GM23338 (cell line): ENCODE measurements around the gene NLK. TPM values are rescaled to one million over a fixed set of nuclear protein-coding genes. Genes with fewer than 3 reads are reported as not detected.

ENCODE experiments used
- ATAC-seq: fragments of 200-7000 bp; cut with Tn5 transposase; 3 replicates; pipeline ENCODE4 v1.9.1; 2020
- DNase-seq: peaks from one replicate; pipeline ENCODE4 v3.0.0-alpha.2; 2015; ENCODE audit warnings: low spot score
- H2AFZ ChIP-seq: fragments of 200-600 bp; sonication (generic); 2 replicates; pipeline ENCODE4 v1.8.0; 2016; ENCODE audit warnings: antibody characterized with exemption, mild to moderate bottlenecking, moderate library complexity
- H3F3A ChIP-seq: fragments of 200-600 bp; sonication (generic); replicated peaks from 2 replicates; pipeline ENCODE4 v1.8.0; 2017; ENCODE audit warnings: antibody characterized with exemption, mixed run types, low read depth
- H3K27ac ChIP-seq: fragments of 200-600 bp; sonication (generic); 2 replicates; pipeline ENCODE4 v1.6.1; 2016; ENCODE audit warnings: low read depth
- H3K27me3 ChIP-seq: fragments of 200-600 bp; sonication (generic); 2 replicates; pipeline ENCODE4 v1.8.0; 2016; ENCODE audit warnings: mild to moderate bottlenecking, mixed run types, moderate library complexity; ENCODE audit not compliant: insufficient read depth
- H3K36me3 ChIP-seq: fragments of 200-600 bp; sonication (generic); 2 replicates; pipeline ENCODE4 v1.8.0; 2016; ENCODE audit warnings: mild to moderate bottlenecking; ENCODE audit not compliant: insufficient read depth
- H3K4me1 ChIP-seq: fragments of 200-600 bp; sonication (generic); 2 replicates; pipeline ENCODE4 v1.8.0; 2016; ENCODE audit warnings: mild to moderate bottlenecking, moderate library complexity; ENCODE audit not compliant: insufficient read depth
- H3K4me2 ChIP-seq: fragments of 200-600 bp; sonication (generic); 2 replicates; pipeline ENCODE4 v1.7.1; 2017; ENCODE audit warnings: mixed run types
- H3K4me3 ChIP-seq: fragments of 200-600 bp; sonication (generic); 2 replicates; pipeline ENCODE4 v1.6.1; 2016; ENCODE audit warnings: mixed run types
- H3K79me2 ChIP-seq: fragments of 200-600 bp; sonication (generic); replicated peaks from 2 replicates; pipeline ENCODE4 v1.8.0; 2017; ENCODE audit warnings: mild to moderate bottlenecking; ENCODE audit not compliant: insufficient read depth
- H3K9me2 ChIP-seq: fragments of 200-600 bp; sonication (generic); 2 replicates; pipeline ENCODE4 v1.8.0; 2017; ENCODE audit not compliant: insufficient read depth
- H4K20me1 ChIP-seq: fragments of 200-600 bp; sonication (generic); replicated peaks from 2 replicates; pipeline ENCODE4 v1.8.0; 2017; ENCODE audit warnings: mild to moderate bottlenecking; ENCODE audit not compliant: insufficient read depth
- H3K27ac Mint-ChIP-seq: 2 replicates; pipeline ENCODE4 v1.8.0; 2020; ENCODE audit warnings: inconsistent platforms, mild to moderate bottlenecking, moderate library complexity, mixed read lengths
- H3K27me3 Mint-ChIP-seq: 3 replicates; pipeline ENCODE4 v1.8.0; 2022; ENCODE audit warnings: low read depth, mild to moderate bottlenecking, moderate library complexity, mixed read lengths, inconsistent platforms; ENCODE audit not compliant: insufficient read depth, poor library complexity
- H3K36me3 Mint-ChIP-seq: 3 replicates; pipeline ENCODE4 v1.8.0; 2021; ENCODE audit warnings: low read depth, mild to moderate bottlenecking, inconsistent platforms, moderate library complexity, mixed read lengths
- H3K4me1 Mint-ChIP-seq: 3 replicates; pipeline ENCODE4 v1.8.0; 2020; ENCODE audit warnings: mild to moderate bottlenecking, inconsistent platforms, mixed read lengths
- H3K4me3 Mint-ChIP-seq: 3 replicates; pipeline ENCODE4 v1.8.0; 2021; ENCODE audit warnings: moderate library complexity, mild to moderate bottlenecking, inconsistent platforms, mixed read lengths
- H3K9me3 Mint-ChIP-seq: 3 replicates; pipeline ENCODE4 v1.8.0; 2020; ENCODE audit warnings: moderate library complexity, mild to moderate bottlenecking, inconsistent platforms, mixed read lengths
- EZH2 ChIP-seq: fragments of 200-600 bp; sonication (generic); IDR thresholded peaks from one replicate; pipeline ENCODE4 v1.8.0; 2017; ENCODE audit warnings: antibody characterized with exemption, mild to moderate bottlenecking, low read depth; ENCODE audit not compliant: unreplicated experiment
- JUNB ChIP-seq: IDR thresholded peaks from one replicate; pipeline ENCODE4 v1.6.1; 2016; ENCODE audit warnings: antibody characterized with exemption; ENCODE audit not compliant: unreplicated experiment
- NANOG ChIP-seq: IDR thresholded peaks from 2 replicates; pipeline ENCODE4 v1.6.1; 2016; ENCODE audit warnings: antibody characterized with exemption, borderline replicate concordance
- POLR2AphosphoS5 ChIP-seq: IDR thresholded peaks from 2 replicates; pipeline ENCODE4 v1.6.1; 2016; ENCODE audit warnings: antibody characterized with exemption, low read depth
- STAT1 ChIP-seq: IDR thresholded peaks from one replicate; pipeline ENCODE4 v1.6.1; 2016; ENCODE audit warnings: antibody characterized with exemption; ENCODE audit not compliant: unreplicated experiment
- ZNF114 ChIP-seq: fragments of 250-450 bp; sonication (Bioruptor Pico); IDR thresholded peaks from 2 replicates; pipeline ENCODE4 v1.5.0; 2020; ENCODE audit warnings: mild to moderate bottlenecking, moderate library complexity
- polyA plus RNA-seq: library from polyadenylated mRNA; unstranded; fragments of >200 nt; fragmentation: Nextera tagmentation; extraction: Ambion mirVana; gene quantifications from 2 replicates; pipeline ENCODE4 v1.2.1, GENCODE V29; 2016
- total RNA-seq: library from RNA; depleted of rRNA; stranded (reverse); fragments of >200 nt; shearing (Covaris generic); gene quantifications from 2 replicates; pipeline ENCODE4 v1.2.3, GENCODE V29; 2014
- TF ChIP-seq, protein P1 (sequence below): fragments of 250-450 bp; sonication (Bioruptor Pico); IDR thresholded peaks from 2 replicates; pipeline ENCODE4 v1.5.0; 2020; ENCODE audit warnings: mild to moderate bottlenecking, moderate library complexity
- TF ChIP-seq, protein P2 (sequence below), 2 experiments: fragments of 200-600 bp in 1 of 2; sonication (generic) in 1 of 2; conservative IDR thresholded peaks; 2 replicates each; pipeline versions ENCODE4 v1.5.1 to v1.6.1; 2016 to 2017; ENCODE audit warnings: antibody characterized with exemption in 2 of 2, low read depth in 2 of 2, mild to moderate bottlenecking in 2 of 2, moderate library complexity in 1 of 2
- TF ChIP-seq, protein P3 (sequence below): IDR thresholded peaks from one replicate; pipeline ENCODE4 v1.6.1; 2018; ENCODE audit warnings: antibody characterized with exemption; ENCODE audit not compliant: unreplicated experiment

Gene NLK
- total and polyA plus RNA-seq, 2 experiments from 2014 or later = 34.7 to 78.5 TPM

DNA sequence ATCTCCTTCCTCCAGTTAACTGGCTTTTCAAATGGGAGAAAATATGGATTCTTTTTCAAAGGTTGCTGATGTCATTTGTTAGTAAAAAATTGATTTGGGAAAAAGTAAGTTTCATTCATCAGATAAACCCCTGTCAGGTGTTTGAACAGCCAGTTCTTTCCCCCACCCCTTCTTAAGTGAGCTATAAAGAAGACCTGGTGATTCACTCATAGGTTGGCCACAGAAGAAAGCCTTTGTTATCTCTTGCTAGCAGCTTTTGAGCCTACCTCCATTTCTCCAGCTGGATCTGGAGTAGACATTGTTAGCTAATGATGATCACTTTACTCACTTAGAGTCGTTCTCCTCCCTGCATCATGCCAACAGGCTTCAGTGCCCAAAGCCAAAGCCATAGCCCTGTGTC, 63.0 kb downstream of the NLK start (continued):
- TF ChIP-seq, protein P1, sequence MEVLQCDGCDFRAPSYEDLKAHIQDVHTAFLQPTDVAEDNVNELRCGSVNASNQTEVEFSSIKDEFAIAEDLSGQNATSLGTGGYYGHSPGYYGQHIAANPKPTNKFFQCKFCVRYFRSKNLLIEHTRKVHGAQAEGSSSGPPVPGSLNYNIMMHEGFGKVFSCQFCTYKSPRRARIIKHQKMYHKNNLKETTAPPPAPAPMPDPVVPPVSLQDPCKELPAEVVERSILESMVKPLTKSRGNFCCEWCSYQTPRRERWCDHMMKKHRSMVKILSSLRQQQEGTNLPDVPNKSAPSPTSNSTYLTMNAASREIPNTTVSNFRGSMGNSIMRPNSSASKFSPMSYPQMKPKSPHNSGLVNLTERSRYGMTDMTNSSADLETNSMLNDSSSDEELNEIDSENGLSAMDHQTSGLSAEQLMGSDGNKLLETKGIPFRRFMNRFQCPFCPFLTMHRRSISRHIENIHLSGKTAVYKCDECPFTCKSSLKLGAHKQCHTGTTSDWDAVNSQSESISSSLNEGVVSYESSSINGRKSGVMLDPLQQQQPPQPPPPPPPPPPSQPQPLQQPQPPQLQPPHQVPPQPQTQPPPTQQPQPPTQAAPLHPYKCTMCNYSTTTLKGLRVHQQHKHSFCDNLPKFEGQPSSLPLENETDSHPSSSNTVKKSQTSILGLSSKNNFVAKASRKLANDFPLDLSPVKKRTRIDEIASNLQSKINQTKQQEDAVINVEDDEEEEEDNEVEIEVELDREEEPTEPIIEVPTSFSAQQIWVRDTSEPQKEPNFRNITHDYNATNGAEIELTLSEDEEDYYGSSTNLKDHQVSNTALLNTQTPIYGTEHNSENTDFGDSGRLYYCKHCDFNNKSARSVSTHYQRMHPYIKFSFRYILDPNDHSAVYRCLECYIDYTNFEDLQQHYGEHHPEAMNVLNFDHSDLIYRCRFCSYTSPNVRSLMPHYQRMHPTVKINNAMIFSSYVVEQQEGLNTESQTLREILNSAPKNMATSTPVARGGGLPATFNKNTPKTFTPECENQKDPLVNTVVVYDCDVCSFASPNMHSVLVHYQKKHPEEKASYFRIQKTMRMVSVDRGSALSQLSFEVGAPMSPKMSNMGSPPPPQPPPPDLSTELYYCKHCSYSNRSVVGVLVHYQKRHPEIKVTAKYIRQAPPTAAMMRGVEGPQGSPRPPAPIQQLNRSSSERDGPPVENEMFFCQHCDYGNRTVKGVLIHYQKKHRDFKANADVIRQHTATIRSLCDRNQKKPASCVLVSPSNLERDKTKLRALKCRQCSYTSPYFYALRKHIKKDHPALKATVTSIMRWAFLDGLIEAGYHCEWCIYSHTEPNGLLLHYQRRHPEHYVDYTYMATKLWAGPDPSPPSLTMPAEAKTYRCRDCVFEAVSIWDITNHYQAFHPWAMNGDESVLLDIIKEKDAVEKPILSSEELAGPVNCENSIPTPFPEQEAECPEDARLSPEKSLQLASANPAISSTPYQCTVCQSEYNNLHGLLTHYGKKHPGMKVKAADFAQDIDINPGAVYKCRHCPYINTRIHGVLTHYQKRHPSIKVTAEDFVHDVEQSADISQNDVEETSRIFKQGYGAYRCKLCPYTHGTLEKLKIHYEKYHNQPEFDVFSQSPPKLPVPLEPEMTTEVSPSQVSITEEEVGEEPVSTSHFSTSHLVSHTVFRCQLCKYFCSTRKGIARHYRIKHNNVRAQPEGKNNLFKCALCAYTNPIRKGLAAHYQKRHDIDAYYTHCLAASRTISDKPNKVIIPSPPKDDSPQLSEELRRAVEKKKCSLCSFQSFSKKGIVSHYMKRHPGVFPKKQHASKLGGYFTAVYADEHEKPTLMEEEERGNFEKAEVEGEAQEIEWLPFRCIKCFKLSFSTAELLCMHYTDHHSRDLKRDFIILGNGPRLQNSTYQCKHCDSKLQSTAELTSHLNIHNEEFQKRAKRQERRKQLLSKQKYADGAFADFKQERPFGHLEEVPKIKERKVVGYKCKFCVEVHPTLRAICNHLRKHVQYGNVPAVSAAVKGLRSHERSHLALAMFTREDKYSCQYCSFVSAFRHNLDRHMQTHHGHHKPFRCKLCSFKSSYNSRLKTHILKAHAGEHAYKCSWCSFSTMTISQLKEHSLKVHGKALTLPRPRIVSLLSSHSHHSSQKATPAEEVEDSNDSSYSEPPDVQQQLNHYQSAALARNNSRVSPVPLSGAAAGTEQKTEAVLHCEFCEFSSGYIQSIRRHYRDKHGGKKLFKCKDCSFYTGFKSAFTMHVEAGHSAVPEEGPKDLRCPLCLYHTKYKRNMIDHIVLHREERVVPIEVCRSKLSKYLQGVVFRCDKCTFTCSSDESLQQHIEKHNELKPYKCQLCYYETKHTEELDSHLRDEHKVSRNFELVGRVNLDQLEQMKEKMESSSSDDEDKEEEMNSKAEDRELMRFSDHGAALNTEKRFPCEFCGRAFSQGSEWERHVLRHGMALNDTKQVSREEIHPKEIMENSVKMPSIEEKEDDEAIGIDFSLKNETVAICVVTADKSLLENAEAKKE = no peak
- TF ChIP-seq, protein P2, sequence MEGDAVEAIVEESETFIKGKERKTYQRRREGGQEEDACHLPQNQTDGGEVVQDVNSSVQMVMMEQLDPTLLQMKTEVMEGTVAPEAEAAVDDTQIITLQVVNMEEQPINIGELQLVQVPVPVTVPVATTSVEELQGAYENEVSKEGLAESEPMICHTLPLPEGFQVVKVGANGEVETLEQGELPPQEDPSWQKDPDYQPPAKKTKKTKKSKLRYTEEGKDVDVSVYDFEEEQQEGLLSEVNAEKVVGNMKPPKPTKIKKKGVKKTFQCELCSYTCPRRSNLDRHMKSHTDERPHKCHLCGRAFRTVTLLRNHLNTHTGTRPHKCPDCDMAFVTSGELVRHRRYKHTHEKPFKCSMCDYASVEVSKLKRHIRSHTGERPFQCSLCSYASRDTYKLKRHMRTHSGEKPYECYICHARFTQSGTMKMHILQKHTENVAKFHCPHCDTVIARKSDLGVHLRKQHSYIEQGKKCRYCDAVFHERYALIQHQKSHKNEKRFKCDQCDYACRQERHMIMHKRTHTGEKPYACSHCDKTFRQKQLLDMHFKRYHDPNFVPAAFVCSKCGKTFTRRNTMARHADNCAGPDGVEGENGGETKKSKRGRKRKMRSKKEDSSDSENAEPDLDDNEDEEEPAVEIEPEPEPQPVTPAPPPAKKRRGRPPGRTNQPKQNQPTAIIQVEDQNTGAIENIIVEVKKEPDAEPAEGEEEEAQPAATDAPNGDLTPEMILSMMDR (conservative IDR thresholded peaks at IDR 0.05; ENCODE audit: low read depth in 2 of 2) = no peak

DNA sequence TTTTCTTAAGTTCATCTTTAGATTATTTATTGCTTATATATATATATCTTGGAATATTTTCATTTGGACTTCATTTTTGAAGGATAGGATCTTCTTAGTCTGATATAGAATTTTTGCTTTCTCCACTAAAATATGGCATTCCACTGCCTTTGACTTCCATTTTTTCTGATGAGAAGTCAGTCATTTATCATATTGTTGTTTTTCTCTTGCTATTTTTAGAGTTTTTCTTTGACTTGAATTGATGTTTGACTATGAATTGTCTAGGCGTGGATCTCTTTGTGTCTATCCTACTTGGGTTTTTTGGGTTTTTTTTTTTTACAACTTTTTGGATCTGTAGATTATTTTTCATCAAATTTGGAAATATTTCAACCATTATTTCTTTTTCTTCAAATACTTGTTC, 67.7 kb downstream of the NLK start:
- no peak overlapping the region for H3K27ac Mint-ChIP-seq
- H3K9me3 Mint-ChIP-seq = no peaks in the 10 kb centered on the region
- H3K79me2 ChIP-seq = peaks cover 92% of the 10 kb centered on the region
- no peak overlapping the region for H3K4me3 Mint-ChIP-seq
- no peak overlapping the region for H3K27ac ChIP-seq
- H3F3A ChIP-seq = no peaks in the 10 kb centered on the region
- peaks cover 4% of the 10 kb centered on the region for H3K27me3 Mint-ChIP-seq
- H3K4me3 ChIP-seq = no peak overlapping the region
- no peak overlapping the region for H3K4me2 ChIP-seq
- peaks cover 44% of the 10 kb centered on the region for H3K4me1 Mint-ChIP-seq
- DNase-seq = no peak
- H4K20me1 ChIP-seq = peaks cover 14% of the 10 kb centered on the region; the same call in 1 of the 2 replicates
- H3K9me2 ChIP-seq = no peaks in the 10 kb centered on the region
- H3K4me1 ChIP-seq = peaks cover 39% of the 10 kb centered on the region
- TF ChIP-seq NANOG = no peak
- TF ChIP-seq, protein P3, sequence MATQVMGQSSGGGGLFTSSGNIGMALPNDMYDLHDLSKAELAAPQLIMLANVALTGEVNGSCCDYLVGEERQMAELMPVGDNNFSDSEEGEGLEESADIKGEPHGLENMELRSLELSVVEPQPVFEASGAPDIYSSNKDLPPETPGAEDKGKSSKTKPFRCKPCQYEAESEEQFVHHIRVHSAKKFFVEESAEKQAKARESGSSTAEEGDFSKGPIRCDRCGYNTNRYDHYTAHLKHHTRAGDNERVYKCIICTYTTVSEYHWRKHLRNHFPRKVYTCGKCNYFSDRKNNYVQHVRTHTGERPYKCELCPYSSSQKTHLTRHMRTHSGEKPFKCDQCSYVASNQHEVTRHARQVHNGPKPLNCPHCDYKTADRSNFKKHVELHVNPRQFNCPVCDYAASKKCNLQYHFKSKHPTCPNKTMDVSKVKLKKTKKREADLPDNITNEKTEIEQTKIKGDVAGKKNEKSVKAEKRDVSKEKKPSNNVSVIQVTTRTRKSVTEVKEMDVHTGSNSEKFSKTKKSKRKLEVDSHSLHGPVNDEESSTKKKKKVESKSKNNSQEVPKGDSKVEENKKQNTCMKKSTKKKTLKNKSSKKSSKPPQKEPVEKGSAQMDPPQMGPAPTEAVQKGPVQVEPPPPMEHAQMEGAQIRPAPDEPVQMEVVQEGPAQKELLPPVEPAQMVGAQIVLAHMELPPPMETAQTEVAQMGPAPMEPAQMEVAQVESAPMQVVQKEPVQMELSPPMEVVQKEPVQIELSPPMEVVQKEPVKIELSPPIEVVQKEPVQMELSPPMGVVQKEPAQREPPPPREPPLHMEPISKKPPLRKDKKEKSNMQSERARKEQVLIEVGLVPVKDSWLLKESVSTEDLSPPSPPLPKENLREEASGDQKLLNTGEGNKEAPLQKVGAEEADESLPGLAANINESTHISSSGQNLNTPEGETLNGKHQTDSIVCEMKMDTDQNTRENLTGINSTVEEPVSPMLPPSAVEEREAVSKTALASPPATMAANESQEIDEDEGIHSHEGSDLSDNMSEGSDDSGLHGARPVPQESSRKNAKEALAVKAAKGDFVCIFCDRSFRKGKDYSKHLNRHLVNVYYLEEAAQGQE = no peak
- TF ChIP-seq STAT1 = no peak
- TF ChIP-seq POLR2AphosphoS5 = no peak
- TF ChIP-seq, protein P2 (conservative IDR thresholded peaks at IDR 0.05; ENCODE audit: low read depth in 2 of 2) = no peak
- TF ChIP-seq ZNF114 (CRISPR knock-in tag) = no peak
- no peak for TF ChIP-seq EZH2
- no peak for TF ChIP-seq JUNB
- no peak overlapping the region for H2AFZ ChIP-seq
- H3K36me3 Mint-ChIP-seq = peaks cover 7% of the 10 kb centered on the region; the same call in 1 of the 3 replicates
- H3K27me3 ChIP-seq = no peaks in the 10 kb centered on the region
- no peak for ATAC-seq
- no peaks in the 10 kb centered on the region for H3K36me3 ChIP-seq
